ENCODE results near the gene AFG3L2. TPM values are rescaled to one million over a fixed set of nuclear protein-coding genes. Genes with fewer than 3 reads are reported as not detected.

Gene AFG3L2
- total and polyA plus RNA-seq, 2 of the 8 experiments (the other 6 are each of a cell fraction or from before 2014, with no cell fraction given) = 29.7 to 84.8 TPM

GRCh38 chr18:12345491-12346239 lies 31.4 kb downstream of the AFG3L2 start (continued):
- no peak for TF ChIP-seq SIX5 (IDR thresholded peaks at IDR 0.05; ENCODE audit: low read depth, low read length)
- no peak for TF ChIP-seq SIN3A (conservative IDR thresholded peaks at IDR 0.05 in 1 of 2, IDR thresholded peaks at IDR 0.05 in 1 of 2; ENCODE audit: low read depth in 1 of 2, low read length in 2 of 2)
- TF ChIP-seq TEAD4 (IDR thresholded peaks at IDR 0.05; ENCODE audit: low read depth, low read length) = no peak

Data from H1 (cell line).